Erythroblast (primary cell): ENCODE measurements around the gene GALNT4.

Source experiments
- DNase-seq, 2 experiments: peaks; one replicate each; lab custom pipeline; 2025; lab: John Stamatoyannopoulos, UW
- GATA1 ChIP-seq: IDR thresholded peaks from 2 replicates; pipeline ENCODE4 v1.6.1; 2011; ENCODE audit warnings: low read depth, mild to moderate bottlenecking, control low read depth, low read length, moderate library complexity
- POLR2A ChIP-seq: IDR thresholded peaks from 2 replicates; pipeline ENCODE4 v1.6.1; 2011; ENCODE audit warnings: mild to moderate bottlenecking, low read length

The GALNT4 gene

GRCh38 chr12:89494411-89495231, 30.0 kb downstream of the GALNT4 start:
- no peak for TF ChIP-seq GATA1
- no peak for TF ChIP-seq POLR2A
- peak; percentile 51 to 61 for DNase-seq

- no peak for TF ChIP-seq GATA1
- TF ChIP-seq POLR2A, result no peak
- DNase-seq, result peak; percentile 37 to 39
Measured at GRCh38 chr12:89493670-89494302, 30.8 kb downstream of the GALNT4 start.

GRCh38 chr12:89492883-89493282, 31.7 kb downstream of the GALNT4 start:
- DNase-seq, result no peak
- no peak for TF ChIP-seq POLR2A
- TF ChIP-seq GATA1, result no peak

- TF ChIP-seq GATA1 (no peak), POLR2A (no peak)
- no peak for DNase-seq
Measured at GRCh38 chr12:89490922-89491321, 33.7 kb downstream of the GALNT4 start.

GRCh38 chr12:89486264-89486663, 38.3 kb downstream of the GALNT4 start:
- DNase-seq, result no peak
- no peak for TF ChIP-seq GATA1
- TF ChIP-seq POLR2A, result no peak

- DNase-seq, result no peak
Measured at GRCh38 chr12:89484470-89484869, 40.1 kb downstream of the GALNT4 start.

GRCh38 chr12:89481213-89481914, 43.2 kb downstream of the GALNT4 start:
- DNase-seq, result no peak
- TF ChIP-seq POLR2A (no peak), GATA1 (no peak)

More at GRCh38 chr12:89484470-89484869, 40.1 kb downstream of the GALNT4 start:
- TF ChIP-seq GATA1 (no peak), POLR2A (no peak)

GRCh38 chr12:89479982-89480381, 44.6 kb downstream of the GALNT4 start:
- no peak for DNase-seq
- no peak for TF ChIP-seq GATA1
- no peak for TF ChIP-seq POLR2A

GRCh38 chr12:89477633-89478279, 46.8 kb downstream of the GALNT4 start:
- no peak for DNase-seq
- TF ChIP-seq GATA1 (no peak), POLR2A (no peak)

- TF ChIP-seq GATA1, result no peak
- no peak for TF ChIP-seq POLR2A
- no peak for DNase-seq
Measured at GRCh38 chr12:89476904-89477595, 47.5 kb downstream of the GALNT4 start.

GRCh38 chr12:89476232-89476631, 48.4 kb downstream of the GALNT4 start:
- TF ChIP-seq POLR2A (no peak), GATA1 (no peak)
- DNase-seq, result no peak

GRCh38 chr12:89475203-89475990, 49.2 kb downstream of the GALNT4 start:
- no peak for DNase-seq
- TF ChIP-seq GATA1 (no peak), POLR2A (no peak)
